Measurements from ENCODE around the gene PPP1R9B.

DNA sequence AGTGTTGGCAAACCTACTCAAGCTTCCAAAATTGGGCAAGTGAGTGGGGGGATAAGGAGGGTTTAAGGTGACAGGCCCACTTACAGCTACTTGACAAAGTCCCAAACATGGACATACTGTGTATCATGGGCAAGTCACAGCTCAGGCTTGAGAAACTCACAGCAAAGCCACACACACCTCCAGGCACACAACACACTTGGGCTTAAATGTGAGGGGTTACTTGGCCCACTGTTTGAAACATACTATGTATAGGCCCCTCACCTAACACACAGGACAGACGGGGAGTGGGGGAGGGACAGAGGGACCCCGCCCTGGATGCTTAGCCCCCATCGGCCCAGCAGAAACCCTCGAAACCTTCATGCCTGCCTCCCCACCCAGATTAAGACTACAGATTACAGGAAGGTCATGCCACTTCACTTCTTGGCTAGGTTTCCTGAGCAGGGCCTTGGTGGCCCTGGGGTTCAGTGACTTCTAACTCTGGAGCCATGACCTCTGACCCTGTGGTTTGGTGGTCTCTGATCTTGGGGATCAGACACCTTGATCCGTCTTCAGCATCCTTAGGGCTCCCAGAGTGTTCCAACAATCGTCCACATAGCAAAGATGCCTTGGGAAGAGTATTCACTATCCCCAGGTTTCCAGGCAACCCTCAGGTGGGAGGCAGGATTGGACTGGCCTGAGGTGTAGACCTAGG lies 18.2 kb downstream of the PPP1R9B start:
- TF ChIP-seq TAF1 (conservative IDR thresholded peaks at IDR 0.05) (no peak), MAX (IDR thresholded peaks at IDR 0.05) (no peak), NR2F2 (IDR thresholded peaks at IDR 0.05) (no peak), CTCF (IDR thresholded peaks at IDR 0.05; ENCODE audit: low read depth, low read length, missing input control) (no peak), SP1 (IDR thresholded peaks at IDR 0.05) (no peak), RAD21 (IDR thresholded peaks at IDR 0.05) (no peak), GABPA (IDR thresholded peaks at IDR 0.05 in 1 of 2, conservative IDR thresholded peaks at IDR 0.05 in 1 of 2) (no peak), HNF4G (IDR thresholded peaks at IDR 0.05) (no peak), ATF3 (IDR thresholded peaks at IDR 0.05) (no peak), EGR1 (IDR thresholded peaks at IDR 0.05; ENCODE audit: low read depth in 2 of 2) (no peak)
- TF ChIP-seq, protein P1, sequence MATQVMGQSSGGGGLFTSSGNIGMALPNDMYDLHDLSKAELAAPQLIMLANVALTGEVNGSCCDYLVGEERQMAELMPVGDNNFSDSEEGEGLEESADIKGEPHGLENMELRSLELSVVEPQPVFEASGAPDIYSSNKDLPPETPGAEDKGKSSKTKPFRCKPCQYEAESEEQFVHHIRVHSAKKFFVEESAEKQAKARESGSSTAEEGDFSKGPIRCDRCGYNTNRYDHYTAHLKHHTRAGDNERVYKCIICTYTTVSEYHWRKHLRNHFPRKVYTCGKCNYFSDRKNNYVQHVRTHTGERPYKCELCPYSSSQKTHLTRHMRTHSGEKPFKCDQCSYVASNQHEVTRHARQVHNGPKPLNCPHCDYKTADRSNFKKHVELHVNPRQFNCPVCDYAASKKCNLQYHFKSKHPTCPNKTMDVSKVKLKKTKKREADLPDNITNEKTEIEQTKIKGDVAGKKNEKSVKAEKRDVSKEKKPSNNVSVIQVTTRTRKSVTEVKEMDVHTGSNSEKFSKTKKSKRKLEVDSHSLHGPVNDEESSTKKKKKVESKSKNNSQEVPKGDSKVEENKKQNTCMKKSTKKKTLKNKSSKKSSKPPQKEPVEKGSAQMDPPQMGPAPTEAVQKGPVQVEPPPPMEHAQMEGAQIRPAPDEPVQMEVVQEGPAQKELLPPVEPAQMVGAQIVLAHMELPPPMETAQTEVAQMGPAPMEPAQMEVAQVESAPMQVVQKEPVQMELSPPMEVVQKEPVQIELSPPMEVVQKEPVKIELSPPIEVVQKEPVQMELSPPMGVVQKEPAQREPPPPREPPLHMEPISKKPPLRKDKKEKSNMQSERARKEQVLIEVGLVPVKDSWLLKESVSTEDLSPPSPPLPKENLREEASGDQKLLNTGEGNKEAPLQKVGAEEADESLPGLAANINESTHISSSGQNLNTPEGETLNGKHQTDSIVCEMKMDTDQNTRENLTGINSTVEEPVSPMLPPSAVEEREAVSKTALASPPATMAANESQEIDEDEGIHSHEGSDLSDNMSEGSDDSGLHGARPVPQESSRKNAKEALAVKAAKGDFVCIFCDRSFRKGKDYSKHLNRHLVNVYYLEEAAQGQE (IDR thresholded peaks at IDR 0.05) = no peak
- TF ChIP-seq, protein P2, sequence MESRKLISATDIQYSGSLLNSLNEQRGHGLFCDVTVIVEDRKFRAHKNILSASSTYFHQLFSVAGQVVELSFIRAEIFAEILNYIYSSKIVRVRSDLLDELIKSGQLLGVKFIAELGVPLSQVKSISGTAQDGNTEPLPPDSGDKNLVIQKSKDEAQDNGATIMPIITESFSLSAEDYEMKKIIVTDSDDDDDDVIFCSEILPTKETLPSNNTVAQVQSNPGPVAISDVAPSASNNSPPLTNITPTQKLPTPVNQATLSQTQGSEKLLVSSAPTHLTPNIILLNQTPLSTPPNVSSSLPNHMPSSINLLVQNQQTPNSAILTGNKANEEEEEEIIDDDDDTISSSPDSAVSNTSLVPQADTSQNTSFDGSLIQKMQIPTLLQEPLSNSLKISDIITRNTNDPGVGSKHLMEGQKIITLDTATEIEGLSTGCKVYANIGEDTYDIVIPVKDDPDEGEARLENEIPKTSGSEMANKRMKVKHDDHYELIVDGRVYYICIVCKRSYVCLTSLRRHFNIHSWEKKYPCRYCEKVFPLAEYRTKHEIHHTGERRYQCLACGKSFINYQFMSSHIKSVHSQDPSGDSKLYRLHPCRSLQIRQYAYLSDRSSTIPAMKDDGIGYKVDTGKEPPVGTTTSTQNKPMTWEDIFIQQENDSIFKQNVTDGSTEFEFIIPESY (IDR thresholded peaks at IDR 0.05) = no peak

Measured in liver (tissue), 3 donors.